HG03565 (cell line): Measurements from ENCODE around the gene ANKRD39.
A peak's percentile ranks its signal among the peaks of the same experiment; 100 is the strongest.
"Not testable (repeated sequence)": the region's sequence is repeated elsewhere in the genome, so short reads cannot be mapped to it uniquely, and the experiment has no call there.

Source experiments
- ATAC-seq: cut with Tn5 transposase; IDR thresholded peaks from one replicate; pipeline ENCODE4 v1.9.1; 2021; ENCODE audit warnings: mild to moderate bottlenecking, moderate library complexity; ENCODE audit not compliant: unreplicated experiment

Gene ANKRD39

GRCh38 chr2:96810783-96811192 lies 47.0 kb downstream of the ANKRD39 start:
- no peak for ATAC-seq

- ATAC-seq = no peak
These were observed 47.6 kb downstream of the ANKRD39 start for GRCh38 chr2:96809951-96810782.

GRCh38 chr2:96809216-96809882 lies 48.5 kb downstream of the ANKRD39 start:
- ATAC-seq = no peak

GRCh38 chr2:96808176-96808837 lies 49.5 kb downstream of the ANKRD39 start:
- ATAC-seq = no peak

- no peak for ATAC-seq
These were observed 50.7 kb downstream of the ANKRD39 start for GRCh38 chr2:96807127-96807471.

- ATAC-seq = no peak
These were observed 51.2 kb downstream of the ANKRD39 start for GRCh38 chr2:96806468-96807126.

GRCh38 chr2:96805946-96806345 lies 51.9 kb downstream of the ANKRD39 start:
- not testable (repeated sequence) for ATAC-seq

GRCh38 chr2:96804986-96805385 lies 52.8 kb downstream of the ANKRD39 start:
- no peak for ATAC-seq

- no peak for ATAC-seq
These were observed 55.1 kb downstream of the ANKRD39 start for GRCh38 chr2:96802721-96803120.

GRCh38 chr2:96801786-96802595 lies 55.8 kb downstream of the ANKRD39 start:
- no peak for ATAC-seq

GRCh38 chr2:96801005-96801785 lies 56.6 kb downstream of the ANKRD39 start:
- peak; percentile 60 for ATAC-seq

- ATAC-seq = no peak
These were observed 57.5 kb downstream of the ANKRD39 start for GRCh38 chr2:96800061-96801004.

GRCh38 chr2:96799623-96799935 lies 58.2 kb downstream of the ANKRD39 start:
- no peak for ATAC-seq

GRCh38 chr2:96798733-96799622 lies 58.8 kb downstream of the ANKRD39 start:
- ATAC-seq = no peak
